ENCODE results near the gene SYT1. TPM values are rescaled to one million over a fixed set of nuclear protein-coding genes. Genes with fewer than 3 reads are reported as not detected.

Gene SYT1
- total RNA-seq, 1 donor from 2014 or later = 33.2 TPM

GRCh38 chr12:79375050-79375449, 510.5 kb downstream of the SYT1 start:
- H3K4me2 ChIP-seq (ENCODE audit: low read length) = no peak overlapping the region
- Mint-ChIP-seq H3K27me3 (ENCODE audit: low read depth, unreplicated experiment) (no peaks in the 10 kb centered on the region), H3K9me3 (ENCODE audit: unreplicated experiment) (no peaks in the 10 kb centered on the region), H3K4me1 (ENCODE audit: low read depth, unreplicated experiment) (peaks cover 3% of the 10 kb centered on the region), H3K4me3 (ENCODE audit: unreplicated experiment) (no peak overlapping the region), H3K27ac (ENCODE audit: unreplicated experiment) (no peak overlapping the region), H3K36me3 (ENCODE audit: low read depth, unreplicated experiment) (no peaks in the 10 kb centered on the region)
- H3K27me3 ChIP-seq (ENCODE audit: insufficient read depth, low read length) = no peaks in the 10 kb centered on the region
- DNase-seq (ENCODE audit: low read depth) = no peak
- H4K20me1 ChIP-seq (ENCODE audit: insufficient read depth, low read length) = no peaks in the 10 kb centered on the region
- no peak overlapping the region for H3K9ac ChIP-seq (ENCODE audit: low read length)
- no peaks in the 10 kb centered on the region for H3K79me2 ChIP-seq (ENCODE audit: insufficient read depth, low read length)
- no peaks in the 10 kb centered on the region for H3K36me3 ChIP-seq (ENCODE audit: insufficient read depth, low read length)
- H3K4me1 ChIP-seq (ENCODE audit: insufficient read depth, low read length) = no peaks in the 10 kb centered on the region
- H2AFZ ChIP-seq (ENCODE audit: low read depth, low read length) = no peak overlapping the region
- no peak for TF ChIP-seq EZH2 (IDR thresholded peaks at IDR 0.05; ENCODE audit: insufficient read depth, low read length)
- TF ChIP-seq CTCF (IDR thresholded peaks at IDR 0.05; ENCODE audit: insufficient read depth, low read depth, low read length) = no peak
- H3K9me3 ChIP-seq (ENCODE audit: insufficient read depth, low read depth, low read length) = no peaks in the 10 kb centered on the region
- no peak overlapping the region for H3K4me3 ChIP-seq (ENCODE audit: insufficient read depth, low read depth, low read length)
- FAIRE-seq = no peak
- H3K27ac ChIP-seq (ENCODE audit: low read depth, low read length) = no peak overlapping the region

- H3K4me1 ChIP-seq (ENCODE audit: insufficient read depth, low read length) = no peaks in the 10 kb centered on the region
- no peak overlapping the region for H3K9ac ChIP-seq (ENCODE audit: low read length)
- Mint-ChIP-seq H3K36me3 (ENCODE audit: low read depth, unreplicated experiment) (no peaks in the 10 kb centered on the region), H3K4me1 (ENCODE audit: low read depth, unreplicated experiment) (peaks cover 3% of the 10 kb centered on the region), H3K27ac (ENCODE audit: unreplicated experiment) (peak overlapping the region; percentile 49), H3K4me3 (ENCODE audit: unreplicated experiment) (no peak overlapping the region), H3K9me3 (ENCODE audit: unreplicated experiment) (no peaks in the 10 kb centered on the region), H3K27me3 (ENCODE audit: low read depth, unreplicated experiment) (no peaks in the 10 kb centered on the region)
- no peaks in the 10 kb centered on the region for H3K79me2 ChIP-seq (ENCODE audit: insufficient read depth, low read length)
- H2AFZ ChIP-seq (ENCODE audit: low read depth, low read length) = no peak overlapping the region
- H3K27me3 ChIP-seq (ENCODE audit: insufficient read depth, low read length) = no peaks in the 10 kb centered on the region
- H3K9me3 ChIP-seq (ENCODE audit: insufficient read depth, low read depth, low read length) = no peaks in the 10 kb centered on the region
- DNase-seq (ENCODE audit: low read depth) (peak; percentile 57), FAIRE-seq (no peak)
- H3K4me2 ChIP-seq (ENCODE audit: low read length) = peak overlapping the region; percentile 16
- TF ChIP-seq CTCF (IDR thresholded peaks at IDR 0.05; ENCODE audit: insufficient read depth, low read depth, low read length) = no peak
- TF ChIP-seq EZH2 (IDR thresholded peaks at IDR 0.05; ENCODE audit: insufficient read depth, low read length) = no peak
- H4K20me1 ChIP-seq (ENCODE audit: insufficient read depth, low read length) = no peaks in the 10 kb centered on the region
- no peaks in the 10 kb centered on the region for H3K36me3 ChIP-seq (ENCODE audit: insufficient read depth, low read length)
- no peak overlapping the region for H3K4me3 ChIP-seq (ENCODE audit: insufficient read depth, low read depth, low read length)
- H3K27ac ChIP-seq (ENCODE audit: low read depth, low read length) = no peak overlapping the region
Observed at GRCh38 chr12:79378496-79378895, 513.9 kb downstream of the SYT1 start.

GRCh38 chr12:79380402-79380801, 515.8 kb downstream of the SYT1 start:
- no peaks in the 10 kb centered on the region for H3K36me3 Mint-ChIP-seq (ENCODE audit: low read depth, unreplicated experiment)
- H3K4me2 ChIP-seq (ENCODE audit: low read length) = no peak overlapping the region
- H3K79me2 ChIP-seq (ENCODE audit: insufficient read depth, low read length) = no peaks in the 10 kb centered on the region
- FAIRE-seq (no peak), DNase-seq (ENCODE audit: low read depth) (no peak)
- no peaks in the 10 kb centered on the region for H3K9me3 Mint-ChIP-seq (ENCODE audit: unreplicated experiment)
- H3K4me1 Mint-ChIP-seq (ENCODE audit: low read depth, unreplicated experiment) = peaks cover 3% of the 10 kb centered on the region
- no peaks in the 10 kb centered on the region for H3K9me3 ChIP-seq (ENCODE audit: insufficient read depth, low read depth, low read length)
- no peaks in the 10 kb centered on the region for H3K36me3 ChIP-seq (ENCODE audit: insufficient read depth, low read length)
- H3K27ac Mint-ChIP-seq (ENCODE audit: unreplicated experiment) = no peak overlapping the region
- H2AFZ ChIP-seq (ENCODE audit: low read depth, low read length) = no peak overlapping the region
- no peaks in the 10 kb centered on the region for H3K27me3 ChIP-seq (ENCODE audit: insufficient read depth, low read length)
- no peaks in the 10 kb centered on the region for H4K20me1 ChIP-seq (ENCODE audit: insufficient read depth, low read length)
- no peaks in the 10 kb centered on the region for H3K4me1 ChIP-seq (ENCODE audit: insufficient read depth, low read length)
- H3K9ac ChIP-seq (ENCODE audit: low read length) = no peak overlapping the region
- H3K27me3 Mint-ChIP-seq (ENCODE audit: low read depth, unreplicated experiment) = no peaks in the 10 kb centered on the region
- no peak overlapping the region for H3K4me3 ChIP-seq (ENCODE audit: insufficient read depth, low read depth, low read length)
- TF ChIP-seq CTCF (IDR thresholded peaks at IDR 0.05; ENCODE audit: insufficient read depth, low read depth, low read length) (no peak), EZH2 (IDR thresholded peaks at IDR 0.05; ENCODE audit: insufficient read depth, low read length) (no peak)
- no peak overlapping the region for H3K27ac ChIP-seq (ENCODE audit: low read depth, low read length)
- H3K4me3 Mint-ChIP-seq (ENCODE audit: unreplicated experiment) = no peak overlapping the region

Data from astrocyte (in vitro differentiated cells and primary cell).